Measurements from ENCODE around the gene RIOK3.
A peak's percentile ranks its signal among the peaks of the same experiment; 100 is the strongest.
"Not testable (repeated sequence)": the region's sequence is repeated elsewhere in the genome, so short reads cannot be mapped to it uniquely, and the experiment has no call there.

RIOK3 gene

DNA sequence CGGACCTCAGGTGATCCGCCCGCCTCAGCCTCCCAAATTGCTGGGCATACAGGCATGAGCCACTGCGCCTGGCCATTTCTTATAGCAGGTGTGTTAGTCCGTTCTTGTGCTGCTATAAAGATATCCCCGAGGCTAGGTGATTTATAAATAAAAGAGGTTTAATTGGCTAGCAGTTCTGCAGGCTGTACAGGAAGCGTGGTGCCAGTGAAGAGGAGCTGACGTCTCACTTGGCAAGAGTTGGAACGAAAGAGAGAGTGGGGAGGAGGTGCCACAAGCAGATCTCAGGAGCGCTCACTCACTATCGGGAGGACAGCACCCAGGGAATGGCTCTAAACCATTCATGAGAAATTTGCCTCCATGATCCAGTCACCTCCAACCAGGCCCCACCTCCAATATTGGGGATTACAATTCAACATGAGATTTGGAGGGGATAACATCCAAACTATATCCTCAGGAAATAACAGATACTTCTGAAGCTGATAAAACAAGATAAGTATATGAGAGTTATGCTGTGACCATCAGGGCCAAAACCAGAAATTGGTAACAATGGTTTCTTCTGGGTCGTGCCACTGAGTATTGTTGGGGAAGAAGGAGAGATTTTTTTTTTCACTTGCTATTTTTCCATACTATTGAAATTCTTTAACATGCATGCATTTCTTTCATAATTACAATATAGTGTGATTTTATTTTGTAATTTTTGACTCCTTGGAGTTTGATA is 42.8 kb downstream of the RIOK3 start:
- no peak for DNase-seq (ENCODE audit: low read depth in 2 of 2)

DNA sequence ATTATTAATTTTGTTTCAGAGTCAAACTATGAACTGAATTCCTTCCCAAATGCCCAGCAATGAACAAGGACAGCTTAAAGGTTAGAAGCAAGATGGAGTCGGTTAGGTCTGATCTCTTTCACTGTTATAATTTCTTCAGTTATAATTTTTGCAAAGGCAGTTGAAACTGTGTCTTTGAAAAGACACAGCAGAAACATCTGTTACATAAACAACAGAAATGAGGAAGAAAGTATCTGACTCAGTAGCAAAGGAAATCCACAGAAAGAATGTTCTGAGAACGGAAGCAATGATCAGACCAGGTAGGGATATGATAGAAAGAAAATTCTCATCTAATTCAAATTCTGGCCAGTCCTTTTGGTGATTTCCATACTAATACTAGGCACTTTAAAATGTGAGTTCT is 45.0 kb downstream of the RIOK3 start:
- no peak for DNase-seq (ENCODE audit: low read depth in 2 of 2)

DNA sequence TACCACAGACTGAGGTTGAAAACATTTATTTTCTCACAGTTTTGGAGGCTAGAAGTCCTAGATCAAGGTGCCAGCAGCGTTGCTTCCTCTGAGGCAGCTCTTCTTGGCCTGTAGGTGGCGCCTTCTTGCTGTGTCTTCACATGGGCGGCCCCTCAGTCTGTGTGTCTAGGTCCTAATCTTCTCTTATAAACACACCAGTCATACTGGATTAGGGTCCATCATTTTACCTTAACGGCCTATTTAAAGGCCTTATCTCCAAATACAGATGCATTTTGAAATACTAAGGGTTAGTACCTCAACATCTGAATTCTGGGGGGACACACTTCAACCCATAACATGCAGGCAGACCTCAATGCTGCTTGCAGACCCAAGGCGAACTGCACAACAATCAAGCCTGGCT is 45.8 kb downstream of the RIOK3 start:
- DNase-seq (ENCODE audit: low read depth in 2 of 2), result peak; percentile 51 to 61

DNA sequence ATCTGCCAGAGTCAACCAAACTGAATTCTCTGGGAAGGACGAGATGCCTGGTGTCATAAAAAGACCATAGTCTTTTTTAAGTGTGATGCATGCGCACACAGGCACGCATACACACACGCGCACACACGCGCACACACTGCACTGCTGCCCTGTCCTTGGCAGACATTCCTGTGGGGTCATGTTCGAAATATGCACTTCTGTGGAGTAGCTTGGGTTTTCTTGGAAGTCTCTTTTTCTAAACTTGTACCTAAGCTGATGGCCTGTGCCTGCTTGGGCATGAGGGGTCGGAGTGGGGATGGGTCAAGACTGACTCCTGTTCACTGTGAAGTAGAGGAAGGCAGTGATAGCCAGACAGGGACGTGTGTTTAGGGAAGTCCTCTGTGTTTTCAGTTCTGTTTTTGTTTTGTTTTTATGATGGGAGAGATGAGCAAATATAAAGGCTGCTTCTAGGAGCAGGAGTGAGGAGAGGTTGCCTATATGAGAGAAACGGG is 46.2 kb downstream of the RIOK3 start:
- DNase-seq (ENCODE audit: low read depth in 2 of 2), result no peak

DNA sequence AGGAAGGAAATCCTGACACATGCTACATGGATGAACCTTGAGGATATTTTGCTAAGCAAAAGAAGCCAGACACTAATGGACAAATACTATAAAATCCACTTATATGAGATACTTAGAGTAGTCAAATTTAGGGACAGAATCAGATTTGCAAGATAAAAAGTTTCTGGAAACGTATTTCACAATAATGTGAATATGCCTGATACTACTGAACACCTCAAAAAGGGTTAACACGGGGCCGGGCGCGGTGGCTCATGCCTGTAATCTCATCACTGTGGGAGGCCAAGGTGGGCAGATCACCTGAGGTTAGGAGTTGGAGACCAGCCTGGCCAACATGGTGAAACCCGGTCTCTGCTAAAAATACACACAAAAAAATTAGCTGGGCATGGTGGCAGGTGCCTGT is 48.5 kb downstream of the RIOK3 start:
- DNase-seq (ENCODE audit: low read depth in 2 of 2), result no peak

DNA sequence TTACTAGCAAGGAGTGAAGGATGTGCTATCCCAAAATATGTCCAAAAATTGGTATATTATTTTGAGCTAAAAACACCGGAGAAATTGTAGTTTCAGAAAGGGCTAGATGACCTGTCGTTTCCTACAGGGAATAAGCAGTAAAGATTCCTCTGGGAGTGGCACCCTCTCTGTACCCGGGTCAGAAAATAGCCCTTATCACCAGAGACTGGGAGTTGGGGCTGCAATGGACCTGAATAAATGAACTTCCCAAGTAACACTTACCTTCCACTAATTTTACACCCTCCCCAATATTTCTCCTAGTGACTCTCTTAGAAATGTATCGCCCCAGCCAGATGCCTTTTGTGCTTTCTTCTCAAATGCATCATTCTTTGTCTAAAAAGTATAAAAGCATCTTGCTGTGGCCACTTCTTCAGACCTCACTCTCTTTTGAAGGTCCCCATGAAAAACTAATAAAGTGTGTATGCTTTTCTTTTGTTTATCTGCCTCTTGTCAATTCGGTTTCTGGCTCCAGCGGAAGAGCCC is 49.5 kb downstream of the RIOK3 start:
- no peak for DNase-seq (ENCODE audit: low read depth in 2 of 2)

DNA sequence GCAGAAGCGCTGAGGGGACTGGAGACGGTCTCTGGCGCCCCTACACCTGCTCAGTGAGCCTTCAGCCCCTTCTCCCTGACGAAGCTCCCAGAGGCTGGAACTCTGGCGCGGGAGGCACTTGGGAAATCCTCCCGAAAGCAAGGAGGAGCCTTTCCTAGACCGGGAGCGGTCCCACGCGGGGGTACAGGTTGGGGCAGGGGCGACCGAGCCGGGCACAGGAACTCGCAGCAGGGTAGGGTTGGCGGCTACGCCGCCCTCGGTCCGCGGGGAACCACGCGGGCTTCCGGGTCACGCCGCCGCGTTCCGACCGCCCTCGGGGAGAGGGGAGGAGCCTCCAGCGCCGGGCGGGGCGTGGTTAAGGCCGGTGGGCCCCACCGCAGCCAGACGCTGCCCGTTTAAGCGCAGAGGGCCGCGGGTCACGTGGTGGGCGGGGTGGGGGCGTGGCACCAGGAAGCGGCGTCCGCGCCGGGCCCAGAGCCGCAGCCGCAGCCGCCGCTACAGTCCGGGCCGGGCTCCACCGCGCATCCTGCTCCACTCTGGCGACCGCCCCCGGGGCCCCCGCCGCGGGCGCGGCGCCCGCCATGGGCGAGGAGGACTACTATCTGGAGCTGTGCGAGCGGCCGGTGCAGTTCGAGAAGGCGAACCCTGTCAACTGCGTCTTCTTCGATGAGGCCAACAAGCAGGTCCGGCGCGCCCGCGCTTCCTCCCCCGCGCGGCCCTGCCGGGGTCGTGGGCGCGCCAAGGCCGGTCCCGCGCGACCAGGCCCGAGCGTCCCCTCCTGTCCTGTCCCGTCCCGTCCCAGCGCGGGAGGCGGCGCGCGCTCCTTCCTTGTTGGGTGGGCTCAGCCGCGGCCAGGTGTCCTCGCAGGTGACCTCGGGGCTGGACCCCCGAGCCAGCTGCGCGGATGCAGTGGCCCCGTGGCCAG is 50.2 kb downstream of the RIOK3 start, which contains the start of gene RMC1:
Gene RMC1, plus strand, starts transcription at position 474 of the 925 bp plus-strand sequence. Its CDS starts 108 bp downstream, at position 582.
- peak; percentile 98 to 99 for DNase-seq (ENCODE audit: low read depth in 2 of 2)

DNA sequence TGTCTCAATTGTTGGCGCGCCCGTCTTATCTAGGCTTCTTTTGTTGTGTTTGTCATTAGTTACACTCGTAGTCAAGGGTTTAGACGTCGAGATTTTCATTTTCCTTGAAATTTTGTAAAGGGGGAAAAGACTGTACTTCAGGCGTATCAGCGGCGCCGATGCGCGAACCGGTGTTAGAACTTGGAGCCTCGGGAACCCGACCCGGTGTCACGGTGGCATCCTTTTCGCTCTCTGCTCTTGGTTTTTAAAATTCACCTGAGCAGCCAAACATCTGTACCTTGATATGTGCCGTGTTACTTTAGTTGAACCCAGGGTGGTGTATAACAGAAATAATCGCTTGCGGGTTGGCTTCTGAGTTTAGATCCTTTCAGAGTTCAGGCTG is 50.9 kb downstream of the RIOK3 start:
- DNase-seq (ENCODE audit: low read depth in 2 of 2), result no peak

DNA sequence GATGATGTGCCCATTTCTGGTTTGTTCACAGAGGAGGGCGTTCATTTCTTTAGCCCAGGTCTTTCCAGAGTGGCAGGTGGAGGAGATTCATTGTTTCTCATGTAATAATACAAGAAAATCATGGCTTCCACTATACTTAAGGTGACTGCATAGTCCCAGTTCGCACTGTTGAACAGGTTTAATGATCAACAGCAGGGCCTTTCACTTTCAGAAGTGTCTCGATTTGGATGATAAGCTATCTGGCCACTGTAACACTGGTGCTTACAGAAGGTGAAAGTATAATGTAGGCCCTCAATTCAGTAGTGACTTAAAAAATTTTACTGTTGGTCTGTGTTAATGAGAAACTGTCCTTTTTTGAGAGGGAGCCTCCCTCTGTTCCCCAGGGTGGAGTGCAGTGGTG is 51.6 kb downstream of the RIOK3 start:
- DNase-seq (ENCODE audit: low read depth in 2 of 2), result no peak

DNA sequence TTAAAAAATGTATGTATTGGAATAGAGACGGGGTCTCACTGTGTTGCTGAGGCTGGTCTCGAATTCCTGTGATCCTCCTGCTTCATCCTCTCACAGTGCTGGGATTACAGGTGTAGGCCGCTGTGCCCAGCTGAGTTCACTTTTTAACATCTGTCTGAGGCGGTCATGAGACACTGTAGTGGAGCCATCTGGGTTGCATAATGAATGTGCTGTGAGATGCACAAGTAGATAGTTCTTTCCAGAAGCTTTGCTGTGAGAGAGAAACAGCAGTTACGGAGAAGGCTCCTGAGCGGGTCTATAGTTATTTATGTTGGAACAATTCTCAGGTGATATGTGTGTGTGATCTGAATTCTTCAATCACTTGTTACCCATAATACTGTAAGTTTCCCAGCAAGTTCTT is 53.3 kb downstream of the RIOK3 start:
- no peak for DNase-seq (ENCODE audit: low read depth in 2 of 2)

DNA sequence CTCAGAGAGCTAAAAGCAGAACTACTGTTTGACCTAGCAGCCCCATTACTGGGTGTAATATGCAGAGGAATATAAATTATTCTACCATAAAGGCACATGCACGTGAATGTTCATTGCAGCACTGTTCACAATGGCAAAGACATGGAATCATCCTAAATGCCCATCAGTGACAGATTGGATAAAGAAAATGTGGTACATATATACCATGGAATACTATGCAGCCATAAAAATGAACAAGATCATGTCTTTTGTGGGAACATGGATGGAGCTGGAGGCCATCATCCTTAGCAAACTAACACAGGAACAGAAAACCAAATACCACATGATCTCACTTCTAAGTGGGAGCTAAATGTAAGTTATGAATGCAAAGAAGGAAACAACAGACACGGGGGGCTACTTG is 57.8 kb downstream of the RIOK3 start:
- DNase-seq (ENCODE audit: low read depth in 2 of 2), result not testable (repeated sequence)

DNA sequence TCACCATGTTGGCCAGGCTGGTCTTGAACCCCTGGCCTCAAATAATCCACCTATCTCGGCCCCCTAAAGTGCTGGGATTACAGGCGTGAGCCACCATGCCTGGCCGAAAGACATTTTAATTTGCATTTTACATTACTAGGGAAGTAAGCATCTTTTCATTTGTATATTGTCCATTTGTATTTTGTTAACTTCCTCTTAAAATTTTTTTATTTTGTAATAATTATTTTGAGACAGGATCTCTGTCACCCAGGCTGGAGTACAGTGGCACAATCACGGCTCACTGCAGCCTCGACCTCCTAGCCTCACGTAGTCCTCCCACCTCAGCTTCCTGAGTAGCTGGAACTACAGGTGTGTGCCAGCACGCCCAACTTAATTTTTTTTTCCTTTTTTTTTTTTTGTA is 59.1 kb downstream of the RIOK3 start:
- not testable (repeated sequence) for DNase-seq (ENCODE audit: low read depth in 2 of 2)

DNA sequence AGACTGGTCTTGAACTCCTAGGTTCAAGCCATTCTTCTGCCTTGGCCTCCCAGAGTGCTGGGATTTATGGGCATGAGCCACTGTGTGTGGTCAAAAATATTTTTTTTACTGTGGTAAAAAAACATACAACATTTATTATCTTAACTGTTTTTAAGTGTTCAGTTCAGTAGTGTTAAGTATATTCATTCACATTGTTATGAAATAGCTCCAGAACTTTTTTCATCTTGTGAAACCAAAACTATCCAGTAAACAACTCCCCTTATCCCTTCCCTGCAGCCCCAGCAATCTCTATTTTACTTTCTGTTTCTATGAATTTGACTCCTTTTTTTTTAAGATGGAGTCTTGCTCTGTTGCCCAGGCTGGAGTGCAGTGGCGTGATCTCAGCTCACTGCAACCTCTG is 59.6 kb downstream of the RIOK3 start:
- DNase-seq (ENCODE audit: low read depth in 2 of 2), result no peak

DNA sequence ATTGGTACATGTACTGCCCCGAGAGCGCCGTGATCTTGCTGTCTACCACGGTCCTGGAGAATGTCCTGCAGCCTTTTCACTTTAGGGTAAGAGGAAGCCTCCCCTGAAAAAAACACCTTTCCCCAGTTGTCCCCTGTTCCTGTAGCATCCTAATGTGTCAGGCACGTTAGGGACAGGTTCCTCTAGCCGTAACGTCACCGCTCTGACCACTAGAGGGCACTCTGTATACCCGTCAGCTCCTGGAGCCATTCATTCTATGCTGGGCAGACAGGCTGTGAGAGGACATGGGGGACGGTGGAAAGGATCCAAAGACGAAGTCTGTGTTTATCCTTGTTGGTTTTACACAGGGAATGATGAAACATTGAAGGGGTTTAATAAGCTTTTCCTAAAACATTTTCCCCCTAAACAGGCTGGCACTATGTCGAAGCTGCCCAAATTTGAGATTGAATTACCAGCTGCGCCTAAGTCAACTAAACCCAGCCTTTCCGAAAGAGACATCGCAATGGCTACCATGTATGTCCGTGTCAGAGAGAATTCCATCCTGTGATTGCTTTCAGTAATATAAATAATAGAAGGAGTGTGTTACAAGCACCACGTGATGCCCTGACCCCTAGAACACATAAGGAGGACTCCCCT is 62.9 kb downstream of the RIOK3 start:
- DNase-seq (ENCODE audit: low read depth in 2 of 2), result peak; percentile 63 to 67

DNA sequence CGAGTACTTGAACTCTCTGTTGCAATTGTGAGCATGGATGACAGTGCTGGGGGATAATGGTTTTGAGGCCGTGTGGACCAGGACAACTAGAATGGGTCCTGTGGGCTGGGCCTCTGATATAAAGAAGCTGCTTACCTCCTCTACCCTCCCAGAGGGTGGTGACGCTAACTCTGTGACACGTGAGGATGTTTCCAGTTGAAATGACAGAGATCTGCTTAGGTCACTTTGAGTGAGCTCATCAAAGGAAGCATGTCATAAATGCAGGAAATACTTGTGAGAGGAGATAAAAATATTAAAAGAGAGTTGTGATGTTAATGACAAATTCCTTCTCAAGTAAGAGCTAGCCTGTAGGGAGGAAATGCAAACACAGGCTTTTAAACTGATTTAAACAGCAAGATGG is 66.6 kb downstream of the RIOK3 start:
- DNase-seq (ENCODE audit: low read depth in 2 of 2), result no peak

DNA sequence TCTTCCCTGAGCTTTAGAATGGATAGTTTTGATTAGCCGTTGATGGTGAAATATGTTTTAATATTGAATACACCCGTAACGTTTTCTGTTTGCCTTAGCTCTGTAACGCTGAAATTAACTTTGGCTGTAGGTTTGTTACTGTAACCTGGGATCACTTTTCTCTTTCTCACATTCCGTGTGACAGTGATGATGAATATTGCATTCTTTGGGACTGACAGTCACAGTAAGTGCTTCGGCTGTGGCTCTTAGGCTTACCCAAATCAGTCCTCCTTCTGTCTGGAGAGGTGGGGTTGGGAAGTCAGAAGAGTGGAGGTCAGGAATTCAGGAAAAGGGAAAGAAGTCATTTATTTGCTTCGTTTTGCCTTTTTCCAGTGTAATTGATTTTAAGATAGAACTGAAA is 68.2 kb downstream of the RIOK3 start:
- DNase-seq (ENCODE audit: low read depth in 2 of 2), result no peak

DNA sequence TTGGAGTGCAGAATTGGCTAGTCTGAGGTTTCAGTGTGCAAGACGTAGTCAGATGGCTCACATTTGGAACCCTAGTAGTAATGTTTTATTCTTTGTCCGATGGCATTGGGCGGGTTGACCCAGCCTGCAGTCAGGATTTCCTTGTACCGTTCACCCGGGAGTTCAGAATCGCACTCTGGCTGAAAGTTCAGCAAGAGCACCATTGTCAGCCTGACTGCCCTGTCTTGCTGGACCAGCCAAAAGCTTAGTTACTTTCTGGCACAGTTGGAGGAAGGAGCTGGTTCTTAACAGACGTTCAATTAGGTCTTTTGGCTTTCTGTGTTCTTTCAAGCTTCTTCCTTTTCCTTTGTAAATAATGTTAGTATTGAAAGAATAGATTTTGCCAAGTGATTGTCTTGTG is 68.8 kb downstream of the RIOK3 start:
- no peak for DNase-seq (ENCODE audit: low read depth in 2 of 2)

DNA sequence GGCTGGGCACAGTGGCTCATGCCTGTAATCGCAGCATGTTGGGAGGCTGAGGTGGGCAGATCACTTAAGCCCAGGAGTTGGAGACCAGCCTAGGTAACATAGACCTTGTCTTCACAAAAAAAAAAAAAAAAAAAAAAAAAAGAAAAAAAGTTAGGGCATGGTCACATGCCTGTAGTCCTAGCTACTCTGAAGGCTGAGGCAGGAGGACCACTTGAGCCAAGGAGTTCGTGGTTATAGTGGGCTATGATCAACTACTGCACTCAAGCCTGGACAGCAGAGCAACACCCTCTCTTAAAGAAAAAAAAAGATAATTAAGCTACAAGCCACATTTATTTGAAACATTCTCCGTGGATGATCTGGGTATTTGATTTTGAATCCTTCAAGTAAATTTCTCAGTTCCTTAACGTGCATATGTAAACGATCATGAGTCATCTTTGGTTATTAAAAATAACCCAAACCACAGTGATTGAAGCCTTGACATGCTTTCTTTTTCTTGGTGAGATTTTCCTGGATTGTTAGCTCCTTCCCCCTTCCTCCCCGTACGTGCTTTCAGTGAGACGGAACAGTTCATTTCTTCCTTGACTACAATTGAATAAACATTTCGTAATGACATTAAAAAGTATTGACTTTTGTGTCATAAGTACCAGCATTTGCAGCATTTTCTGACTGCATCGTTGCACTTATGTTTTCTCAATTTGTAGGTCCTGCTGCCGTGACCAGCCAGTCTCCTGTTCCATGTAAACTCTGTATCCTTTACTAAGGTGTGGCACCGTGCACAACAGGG is 70.5 kb downstream of the RIOK3 start:
- no peak for DNase-seq (ENCODE audit: low read depth in 2 of 2)

DNA sequence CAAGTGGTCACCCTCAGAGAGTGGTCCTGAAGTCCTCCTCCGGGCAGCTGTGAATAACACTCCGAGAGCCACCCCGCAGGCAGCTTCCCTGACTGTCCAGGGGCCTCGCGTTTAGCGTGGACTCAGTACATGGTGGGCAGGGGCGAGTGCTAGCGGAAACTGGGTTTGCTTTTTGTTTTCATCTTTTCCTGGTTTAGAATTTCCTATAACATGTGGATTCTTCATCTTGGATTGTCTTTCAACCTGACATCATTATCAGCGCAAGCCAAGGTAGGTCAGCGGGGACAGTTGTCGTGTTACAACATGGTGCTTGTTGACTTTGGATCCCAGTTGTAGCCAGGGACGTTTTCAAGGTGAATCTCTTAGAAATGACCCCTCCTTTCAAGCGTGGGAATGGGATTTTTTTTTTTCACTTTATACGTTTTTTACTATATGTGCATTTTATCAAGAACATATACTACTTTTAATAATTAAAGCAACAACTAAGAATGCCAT is 71.2 kb downstream of the RIOK3 start:
- no peak for DNase-seq (ENCODE audit: low read depth in 2 of 2)

DNA sequence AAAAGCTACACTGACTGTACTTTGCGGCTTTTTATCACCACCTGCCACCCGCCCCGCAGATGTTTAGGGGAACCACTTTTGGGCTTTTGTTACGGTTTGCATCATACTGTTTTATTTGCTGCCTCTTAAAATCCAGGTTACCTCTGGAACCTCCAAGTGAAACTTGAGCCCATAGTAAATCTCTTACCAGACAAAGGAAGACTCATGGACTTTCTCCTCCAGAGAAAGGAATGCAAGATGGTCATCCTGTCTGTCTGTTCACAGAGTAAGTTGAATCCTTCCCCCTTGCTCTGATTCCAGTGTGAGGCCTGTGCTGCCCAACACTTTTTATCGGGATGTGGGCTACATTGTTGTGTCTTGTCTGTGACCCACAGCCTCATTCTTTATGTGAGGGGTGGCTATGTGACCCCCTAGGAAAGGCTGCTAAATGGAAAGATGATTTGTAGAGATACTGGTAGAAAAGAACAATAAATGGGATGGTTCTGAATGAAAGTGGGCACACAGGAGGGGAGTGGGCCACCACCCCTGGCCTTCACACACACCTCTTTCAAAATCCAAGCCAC is 73.5 kb downstream of the RIOK3 start:
- DNase-seq (ENCODE audit: low read depth in 2 of 2), result no peak
